H9 (cell line): ENCODE measurements around the gene SMAD3. TPM values are rescaled to one million over a fixed set of nuclear protein-coding genes. Genes with fewer than 3 reads are reported as not detected.

ENCODE experiments used
- DNase-seq: peaks from one replicate; pipeline ENCODE4 v3.0.0-alpha.2; 2017
- H2AFZ ChIP-seq: one replicate; pipeline ENCODE4 v1.6.1; 2013; ENCODE audit warnings: mild to moderate bottlenecking, low read length, control low read depth, moderate library complexity
- H2AK5ac ChIP-seq: 2 replicates; pipeline ENCODE4 v1.6.1; 2013; ENCODE audit warnings: low read length, control low read depth, mixed read lengths; ENCODE audit not compliant: insufficient read length
- H2BK120ac ChIP-seq: one replicate; pipeline ENCODE4 v1.6.1; 2013; ENCODE audit warnings: low read depth, mild to moderate bottlenecking, low read length, control low read depth, inconsistent platforms; ENCODE audit not compliant: poor library complexity, severe bottlenecking
- H2BK12ac ChIP-seq: 2 replicates; pipeline ENCODE4 v1.6.1; 2013; ENCODE audit warnings: low read length, control low read depth, mixed read lengths, low read depth; ENCODE audit not compliant: insufficient read length
- H2BK15ac ChIP-seq: 2 replicates; pipeline ENCODE4 v1.6.1; 2013; ENCODE audit warnings: low read depth, low read length, control low read depth
- H2BK20ac ChIP-seq: one replicate; pipeline ENCODE4 v1.6.1; 2013; ENCODE audit warnings: low read depth, mild to moderate bottlenecking, low read length, control low read depth, inconsistent platforms; ENCODE audit not compliant: poor library complexity, severe bottlenecking
- H2BK5ac ChIP-seq: 2 replicates; pipeline ENCODE4 v1.6.1; 2013; ENCODE audit warnings: low read length, control low read depth, mixed read lengths; ENCODE audit not compliant: insufficient read length
- H3K14ac ChIP-seq: 2 replicates; pipeline ENCODE4 v1.6.1; 2013; ENCODE audit warnings: low read length, control low read depth; ENCODE audit not compliant: insufficient read depth
- H3K18ac ChIP-seq: 2 replicates; pipeline ENCODE4 v1.6.1; 2013; ENCODE audit warnings: low read depth, mild to moderate bottlenecking, mixed read lengths, low read length, control low read depth; ENCODE audit not compliant: insufficient read length
- H3K23ac ChIP-seq: 2 replicates; pipeline ENCODE4 v1.6.1; 2013; ENCODE audit warnings: low read length, control low read depth, mixed read lengths, low read depth; ENCODE audit not compliant: insufficient read length
- H3K23me2 ChIP-seq: 2 replicates; pipeline ENCODE4 v1.6.1; 2013; ENCODE audit warnings: low read depth, mild to moderate bottlenecking, mixed read lengths, low read length, control low read depth; ENCODE audit not compliant: insufficient read length, poor library complexity, severe bottlenecking
- H3K27ac ChIP-seq: 2 replicates; pipeline ENCODE4 v1.5.1; 2013; ENCODE audit warnings: low read length, control low read depth, mixed read lengths, low read depth; ENCODE audit not compliant: insufficient read length
- H3K27me3 ChIP-seq: 2 replicates; pipeline ENCODE4 v1.6.1; 2013; ENCODE audit warnings: low read length, control low read depth, inconsistent platforms; ENCODE audit not compliant: insufficient read depth
- H3K4ac ChIP-seq: 2 replicates; pipeline ENCODE4 v1.6.1; 2013; ENCODE audit warnings: low read depth, mild to moderate bottlenecking, control low read depth, inconsistent platforms, low read length, moderate library complexity
- H3K4me1 ChIP-seq: 2 replicates; pipeline ENCODE4 v1.6.1; 2013; ENCODE audit warnings: low read length, control low read depth, inconsistent platforms; ENCODE audit not compliant: insufficient read depth
- H3K4me2 ChIP-seq: 2 replicates; pipeline ENCODE4 v1.6.1; 2013; ENCODE audit warnings: low read length, control low read depth, mixed read lengths; ENCODE audit not compliant: insufficient read length, insufficient read depth
- H3K56ac ChIP-seq: 2 replicates; pipeline ENCODE4 v1.6.1; 2013; ENCODE audit warnings: low read depth, mild to moderate bottlenecking, mixed read lengths, low read length, control low read depth; ENCODE audit not compliant: insufficient read length
- H3K79me1 ChIP-seq: 2 replicates; pipeline ENCODE4 v1.6.1; 2013; ENCODE audit warnings: low read depth, mild to moderate bottlenecking, moderate library complexity, low read length, control low read depth, inconsistent platforms; ENCODE audit not compliant: insufficient read depth, poor library complexity, severe bottlenecking
- H3K79me2 ChIP-seq: 2 replicates; pipeline ENCODE4 v1.6.1; 2013; ENCODE audit warnings: low read length, control low read depth, inconsistent platforms; ENCODE audit not compliant: insufficient read depth
- H3K9ac ChIP-seq: 2 replicates; pipeline ENCODE4 v1.6.1; 2013; ENCODE audit warnings: low read length, control low read depth, mixed read lengths; ENCODE audit not compliant: insufficient read length; ENCODE audit errors: extremely low read depth
- H3K9me3 ChIP-seq: one replicate; pipeline ENCODE4 v1.6.1; 2013; ENCODE audit warnings: low read depth, low read length, inconsistent platforms; ENCODE audit not compliant: control insufficient read depth
- H3T11ph ChIP-seq: one replicate; pipeline ENCODE4 v1.6.1; 2013; ENCODE audit warnings: mild to moderate bottlenecking, low read length, control low read depth, inconsistent platforms
- H4K20me1 ChIP-seq: one replicate; pipeline ENCODE4 v1.6.1; 2013; ENCODE audit not compliant: control insufficient read depth, insufficient read length, insufficient read depth
- H4K5ac ChIP-seq: 2 replicates; pipeline ENCODE4 v1.6.1; 2013; ENCODE audit warnings: low read depth, mild to moderate bottlenecking, mixed read lengths, low read length, control low read depth; ENCODE audit not compliant: insufficient read length
- H4K8ac ChIP-seq: replicated peaks from 2 replicates; pipeline ENCODE4 v1.6.1; 2013; ENCODE audit warnings: low read length, control low read depth, mixed read lengths, low read depth; ENCODE audit not compliant: insufficient read length
- H4K91ac ChIP-seq: 2 replicates; pipeline ENCODE4 v1.6.1; 2013; ENCODE audit warnings: low read depth, mild to moderate bottlenecking, moderate library complexity, mixed read lengths, low read length, control low read depth; ENCODE audit not compliant: insufficient read length
- H3K27ac Mint-ChIP-seq, 3 experiments: 2 replicates in 2 of 3; 3 replicates in 1 of 3; pipeline ENCODE4 v1.8.0; 2020 to 2021; ENCODE audit warnings: mixed read lengths in 3 of 3, mild to moderate bottlenecking in 1 of 3, moderate library complexity in 1 of 3
- H3K27me3 Mint-ChIP-seq: 2 replicates; pipeline ENCODE4 v1.8.0; 2021; ENCODE audit warnings: low read depth, mild to moderate bottlenecking, moderate library complexity, mixed read lengths
- H3K36me3 Mint-ChIP-seq, 3 experiments: 2 replicates in 2 of 3; 3 replicates in 1 of 3; pipeline ENCODE4 v1.8.0; 2020 to 2021; ENCODE audit warnings: low read depth in 3 of 3, mixed read lengths in 3 of 3; ENCODE audit not compliant: insufficient read depth in 1 of 3
- H3K4me1 Mint-ChIP-seq, 2 experiments: 2 replicates each; pipeline ENCODE4 v1.8.0; 2020; ENCODE audit warnings: mixed read lengths in 2 of 2
- H3K4me3 Mint-ChIP-seq, 2 experiments: 2 replicates in 1 of 2; 3 replicates in 1 of 2; pipeline ENCODE4 v1.8.0; 2020 to 2021; ENCODE audit warnings: mild to moderate bottlenecking in 2 of 2, mixed read lengths in 2 of 2, moderate library complexity in 1 of 2
- H3K9me3 Mint-ChIP-seq, 2 experiments: 2 replicates in 1 of 2; 3 replicates in 1 of 2; pipeline ENCODE4 v1.8.0; 2020; ENCODE audit warnings: mild to moderate bottlenecking in 2 of 2, mixed read lengths in 2 of 2, moderate library complexity in 1 of 2
- CTCF ChIP-seq: fragments of 200-600 bp; sonication (generic); conservative IDR thresholded peaks from 3 replicates; pipeline ENCODE4 v1.8.0; 2021; ENCODE audit warnings: antibody characterized with exemption, mild to moderate bottlenecking
- WGBS: extraction: QIAGEN DNeasy Blood & Tissue Kit; methylation state at CpG from one replicate; pipeline ENCODE4 v1.1.7; 2013; ENCODE audit warnings: missing lambda C conversion rate, low lambda C conversion rate, mixed read lengths; ENCODE audit not compliant: insufficient read length; ENCODE audit errors: extremely low coverage; 5-methylcytosine and 5-hydroxymethylcytosine counted together
- total RNA-seq: library from RNA; stranded (reverse); gene quantifications from 2 replicates; pipeline ENCODE4 v1.2.1, GENCODE V29; 2021

Gene SMAD3
- total RNA-seq, 1 experiment from 2014 or later: 26.7 TPM

- TF ChIP-seq CTCF: no peak
- Histone ChIP-seq H3K9me3 (no peaks in the 10 kb centered on the region), H2AFZ (no peak overlapping the region), H3K27ac (no peak overlapping the region), H3K79me2 (no peaks in the 10 kb centered on the region), H3T11ph (no peak overlapping the region), H3K4ac (no peak overlapping the region), H3K23me2 (no peaks in the 10 kb centered on the region), H3K27me3 (no peaks in the 10 kb centered on the region), H3K23ac (no peak overlapping the region), H3K18ac (no peak overlapping the region), H3K79me1 (no peaks in the 10 kb centered on the region), H4K20me1 (no peaks in the 10 kb centered on the region), H3K4me1 (no peaks in the 10 kb centered on the region), H2BK5ac (no peak overlapping the region), H2BK20ac (no peak overlapping the region), H2AK5ac (no peak overlapping the region), H3K14ac (no peak overlapping the region), H4K5ac (no peak overlapping the region), H2BK120ac (no peak overlapping the region), H3K4me2 (no peak overlapping the region), H4K91ac (no peak overlapping the region), H2BK12ac (no peak overlapping the region), H3K9ac (no peak overlapping the region), H3K56ac (no peak overlapping the region), H4K8ac (no peak overlapping the region), H2BK15ac (no peak overlapping the region)
- no CpG with 5 or more reads among the region's 6 CpGs for WGBS
- H3K27ac Mint-ChIP-seq: no peak overlapping the region; a peak in 1 of 7 replicates
- DNase-seq: no peak
- H3K27me3 Mint-ChIP-seq: no peaks in the 10 kb centered on the region
- peaks cover 10 to 18% (median 11%) of the 10 kb centered on the region in 3 experiments for H3K36me3 Mint-ChIP-seq
- H3K4me3 Mint-ChIP-seq: no peak overlapping the region
- H3K4me1 Mint-ChIP-seq: peaks cover 7 to 12% of the 10 kb centered on the region in 2 experiments; a peak in 2 of 4 replicates
- peaks cover 12 to 17% of the 10 kb centered on the region in 2 experiments for H3K9me3 Mint-ChIP-seq
Observed at GRCh38 chr15:67114846-67115585, 49.6 kb downstream of the SMAD3 start.
